Transverse colon (tissue), 4 donors: ENCODE results near the gene CDH13.

Source experiments
- EP300 ChIP-seq: sonication (generic); formaldehyde crosslinking; IDR thresholded peaks from one replicate; pipeline ENCODE4 v1.6.1; 2017; ENCODE audit warnings: antibody characterized with exemption, low read depth
- POLR2A ChIP-seq: fragments of 450-650 bp; IDR thresholded peaks from one replicate; pipeline ENCODE4 v1.6.1; 2016; ENCODE audit warnings: antibody characterized with exemption, mild to moderate bottlenecking, moderate library complexity
- POLR2AphosphoS5 ChIP-seq, 3 donors: sonication (generic); formaldehyde crosslinking; IDR thresholded peaks; one replicate each; pipeline ENCODE4 v1.6.1; 2016; ENCODE audit warnings: antibody characterized with exemption in 3 of 3
- TF ChIP-seq, protein P1 (sequence below), 5 experiments: fragments of 200-600 bp in 3 of 5; fragments of 450-650 bp in 2 of 5; sonication (generic) in 3 of 5; IDR thresholded peaks; 1 replicate in 2 of 5; 2 replicates in 3 of 5; pipeline ENCODE4 v1.5.1; 2016 to 2017; ENCODE audit warnings: antibody characterized with exemption in 5 of 5, inconsistent platforms in 3 of 5, mild to moderate bottlenecking in 2 of 5, moderate library complexity in 1 of 5

DNA sequence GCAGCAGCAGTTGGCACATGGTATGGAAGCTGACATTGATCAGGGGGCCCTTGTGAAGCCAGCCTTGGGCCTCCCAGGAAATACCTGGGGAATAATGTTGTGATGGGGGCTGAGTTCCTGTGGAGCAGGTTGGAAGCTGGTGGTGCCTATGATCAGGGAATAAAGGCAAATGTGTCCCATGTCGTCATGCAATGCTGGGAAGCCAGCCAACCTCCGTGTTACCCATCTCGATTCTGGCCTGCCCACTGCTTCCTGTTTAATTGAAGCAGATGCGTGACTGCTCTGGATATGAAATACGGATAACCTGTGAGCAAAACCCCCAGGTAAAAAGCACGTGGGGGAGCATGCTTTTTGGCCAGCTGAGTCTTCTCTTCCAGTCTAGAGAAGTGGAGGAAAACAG, 600.6 kb downstream of the CDH13 start:
- TF ChIP-seq, protein P1, sequence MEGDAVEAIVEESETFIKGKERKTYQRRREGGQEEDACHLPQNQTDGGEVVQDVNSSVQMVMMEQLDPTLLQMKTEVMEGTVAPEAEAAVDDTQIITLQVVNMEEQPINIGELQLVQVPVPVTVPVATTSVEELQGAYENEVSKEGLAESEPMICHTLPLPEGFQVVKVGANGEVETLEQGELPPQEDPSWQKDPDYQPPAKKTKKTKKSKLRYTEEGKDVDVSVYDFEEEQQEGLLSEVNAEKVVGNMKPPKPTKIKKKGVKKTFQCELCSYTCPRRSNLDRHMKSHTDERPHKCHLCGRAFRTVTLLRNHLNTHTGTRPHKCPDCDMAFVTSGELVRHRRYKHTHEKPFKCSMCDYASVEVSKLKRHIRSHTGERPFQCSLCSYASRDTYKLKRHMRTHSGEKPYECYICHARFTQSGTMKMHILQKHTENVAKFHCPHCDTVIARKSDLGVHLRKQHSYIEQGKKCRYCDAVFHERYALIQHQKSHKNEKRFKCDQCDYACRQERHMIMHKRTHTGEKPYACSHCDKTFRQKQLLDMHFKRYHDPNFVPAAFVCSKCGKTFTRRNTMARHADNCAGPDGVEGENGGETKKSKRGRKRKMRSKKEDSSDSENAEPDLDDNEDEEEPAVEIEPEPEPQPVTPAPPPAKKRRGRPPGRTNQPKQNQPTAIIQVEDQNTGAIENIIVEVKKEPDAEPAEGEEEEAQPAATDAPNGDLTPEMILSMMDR (IDR thresholded peaks at IDR 0.05) = no peak
- TF ChIP-seq POLR2AphosphoS5 (IDR thresholded peaks at IDR 0.05) (no peak), POLR2A (no peak), EP300 (no peak)
